LNCaP clone FGC (cell line): ENCODE measurements around the gene GABRG3.

ENCODE experiments used
- DNase-seq: peaks from one replicate; pipeline ENCODE4 v3.0.0-alpha.2; 2011; ENCODE audit warnings: low read depth
- H3K4me3 ChIP-seq: 2 replicates; pipeline ENCODE4 v1.5.1; 2011; ENCODE audit warnings: mild to moderate bottlenecking, low read depth, low read length, control low read depth
- CTCF ChIP-seq: IDR thresholded peaks from 2 replicates; pipeline ENCODE4 v1.5.1; 2012; ENCODE audit warnings: mild to moderate bottlenecking; ENCODE audit not compliant: control insufficient read depth, insufficient read depth; ENCODE audit errors: extremely low read depth

Gene GABRG3

GRCh38 chr15:26954403-26954802 lies 16.6 kb upstream of the GABRG3 start:
- H3K4me3 ChIP-seq = no peak overlapping the region
- DNase-seq = no peak
- no peak for TF ChIP-seq CTCF

- H3K4me3 ChIP-seq = no peak overlapping the region
- DNase-seq = no peak
- TF ChIP-seq CTCF = no peak
These were observed 3.2 kb upstream of the GABRG3 start for GRCh38 chr15:26967719-26968269.

GRCh38 chr15:26968806-26969205 lies 2.2 kb upstream of the GABRG3 start:
- no peak for DNase-seq
- no peak overlapping the region for H3K4me3 ChIP-seq
- no peak for TF ChIP-seq CTCF

- TF ChIP-seq CTCF = no peak
- H3K4me3 ChIP-seq = peak overlapping the region; percentile 42
- DNase-seq = no peak
These were observed 464 bp downstream of the GABRG3 start for GRCh38 chr15:26971271-26972018.

GRCh38 chr15:26972636-26973035 lies 1.7 kb downstream of the GABRG3 start:
- no peak for DNase-seq
- no peak for TF ChIP-seq CTCF
- H3K4me3 ChIP-seq = no peak overlapping the region

- no peak overlapping the region for H3K4me3 ChIP-seq
- peak; percentile 61 for TF ChIP-seq CTCF
- DNase-seq = peak; percentile 26
These were observed 3.3 kb downstream of the GABRG3 start for GRCh38 chr15:26974120-26974780.
